H1 (cell line): ENCODE measurements around the gene SLC24A3.

Experiments
- BRCA1 ChIP-seq: IDR thresholded peaks from 2 replicates; pipeline ENCODE4 v1.6.1; 2012; ENCODE audit warnings: low read depth, low read length, improper control_type of control experiment
- EP300 ChIP-seq, 2 experiments: IDR thresholded peaks; 1 replicate in 1 of 2; 2 replicates in 1 of 2; pipeline ENCODE4 v1.6.1; 2011 to 2012; ENCODE audit warnings: low read depth in 2 of 2, low read length in 2 of 2, mild to moderate bottlenecking in 2 of 2, borderline replicate concordance in 1 of 2, inconsistent platforms in 1 of 2, moderate library complexity in 1 of 2
- FOSL1 ChIP-seq: IDR thresholded peaks from 2 replicates; pipeline ENCODE4 v1.6.1; 2011; ENCODE audit warnings: mild to moderate bottlenecking, low read depth, low read length, moderate library complexity; ENCODE audit not compliant: insufficient read depth
- KDM4A ChIP-seq: IDR thresholded peaks from one replicate; pipeline ENCODE4 v1.7.1; 2012; ENCODE audit warnings: low read depth, mild to moderate bottlenecking, moderate library complexity, low read length, inconsistent platforms; ENCODE audit not compliant: severe bottlenecking
- POLR2A ChIP-seq, 2 experiments: IDR thresholded peaks; 1 replicate in 1 of 2; 2 replicates in 1 of 2; pipeline ENCODE4 v1.6.1; 2011; ENCODE audit warnings: low read depth in 2 of 2, low read length in 2 of 2, mild to moderate bottlenecking in 2 of 2; ENCODE audit errors: control extremely low read depth in 1 of 2
- POLR2AphosphoS5 ChIP-seq: IDR thresholded peaks from 2 replicates; pipeline ENCODE4 v1.6.1; 2011; ENCODE audit warnings: low read depth, low read length
- RFX5 ChIP-seq: IDR thresholded peaks from 2 replicates; pipeline ENCODE4 v1.6.1; 2011; ENCODE audit warnings: low read depth, low read length, improper control_type of control experiment, borderline replicate concordance
- SUZ12 ChIP-seq: fragments of 200-600 bp; sonication (generic); IDR thresholded peaks from 2 replicates; pipeline ENCODE4 v1.6.1; 2012; ENCODE audit warnings: mild to moderate bottlenecking, inconsistent platforms, low read length, moderate library complexity, mixed read lengths
- YY1 ChIP-seq: IDR thresholded peaks from 2 replicates; pipeline ENCODE4 v1.6.1; 2011; ENCODE audit warnings: low read depth, mild to moderate bottlenecking, low read length
- TF ChIP-seq, protein P1 (sequence below), 3 experiments: IDR thresholded peaks; 1 replicate in 2 of 3; 2 replicates in 1 of 3; pipeline versions ENCODE4 v1.5.1 to v1.6.1; 2011; ENCODE audit warnings: low read length in 3 of 3, mild to moderate bottlenecking in 3 of 3, inconsistent platforms in 2 of 3, low read depth in 1 of 3, moderate library complexity in 1 of 3; ENCODE audit not compliant: insufficient read depth in 1 of 3; ENCODE audit errors: control extremely low read depth in 1 of 3
- TF ChIP-seq, protein P2 (sequence below): IDR thresholded peaks from 2 replicates; pipeline ENCODE4 v1.6.1; 2012; ENCODE audit warnings: inconsistent platforms

DNA sequence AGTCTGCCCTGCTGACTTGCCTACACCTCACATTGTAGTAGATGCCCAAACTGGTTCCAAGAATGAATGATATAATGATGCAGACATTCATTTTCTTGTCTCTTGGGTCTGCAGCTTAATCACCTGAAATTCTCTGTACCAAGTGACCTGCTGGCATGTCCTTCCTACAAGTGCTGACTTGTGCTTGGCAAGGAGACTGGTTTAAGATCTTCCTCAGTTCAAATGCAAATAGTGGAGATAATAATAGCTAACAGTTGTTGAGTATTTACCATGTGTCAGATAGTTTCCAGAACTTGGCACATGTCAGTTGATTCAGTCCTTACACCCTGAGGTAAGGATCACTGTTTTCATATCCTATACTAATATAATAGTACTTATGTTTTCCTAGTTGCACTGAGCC is 223.4 kb downstream of the SLC24A3 start:
- TF ChIP-seq SUZ12 (no peak), POLR2AphosphoS5 (no peak), YY1 (no peak), BRCA1 (no peak), RFX5 (no peak), EP300 (IDR thresholded peaks at IDR 0.05; ENCODE audit: borderline replicate concordance in 1 of 2, low read depth in 2 of 2, low read length in 2 of 2) (no peak), KDM4A (no peak), FOSL1 (no peak), POLR2A (IDR thresholded peaks at IDR 0.05; ENCODE audit: control extremely low read depth in 1 of 2, low read depth in 2 of 2, low read length in 2 of 2) (no peak)
- TF ChIP-seq, protein P1, sequence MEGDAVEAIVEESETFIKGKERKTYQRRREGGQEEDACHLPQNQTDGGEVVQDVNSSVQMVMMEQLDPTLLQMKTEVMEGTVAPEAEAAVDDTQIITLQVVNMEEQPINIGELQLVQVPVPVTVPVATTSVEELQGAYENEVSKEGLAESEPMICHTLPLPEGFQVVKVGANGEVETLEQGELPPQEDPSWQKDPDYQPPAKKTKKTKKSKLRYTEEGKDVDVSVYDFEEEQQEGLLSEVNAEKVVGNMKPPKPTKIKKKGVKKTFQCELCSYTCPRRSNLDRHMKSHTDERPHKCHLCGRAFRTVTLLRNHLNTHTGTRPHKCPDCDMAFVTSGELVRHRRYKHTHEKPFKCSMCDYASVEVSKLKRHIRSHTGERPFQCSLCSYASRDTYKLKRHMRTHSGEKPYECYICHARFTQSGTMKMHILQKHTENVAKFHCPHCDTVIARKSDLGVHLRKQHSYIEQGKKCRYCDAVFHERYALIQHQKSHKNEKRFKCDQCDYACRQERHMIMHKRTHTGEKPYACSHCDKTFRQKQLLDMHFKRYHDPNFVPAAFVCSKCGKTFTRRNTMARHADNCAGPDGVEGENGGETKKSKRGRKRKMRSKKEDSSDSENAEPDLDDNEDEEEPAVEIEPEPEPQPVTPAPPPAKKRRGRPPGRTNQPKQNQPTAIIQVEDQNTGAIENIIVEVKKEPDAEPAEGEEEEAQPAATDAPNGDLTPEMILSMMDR (IDR thresholded peaks at IDR 0.05; ENCODE audit: control extremely low read depth in 1 of 3, insufficient read depth in 1 of 3, low read depth in 1 of 3, low read length in 3 of 3) = no peak
- TF ChIP-seq, protein P2, sequence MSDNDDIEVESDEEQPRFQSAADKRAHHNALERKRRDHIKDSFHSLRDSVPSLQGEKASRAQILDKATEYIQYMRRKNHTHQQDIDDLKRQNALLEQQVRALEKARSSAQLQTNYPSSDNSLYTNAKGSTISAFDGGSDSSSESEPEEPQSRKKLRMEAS = no peak
